K562 treated with DMSO at 1 percent for 48 hours (cell line): ENCODE results near the gene UBE2QL1. TPM values are rescaled to one million over a fixed set of nuclear protein-coding genes. Genes with fewer than 3 reads are reported as not detected.

Source experiments
- total RNA-seq: library from RNA; unstranded; fragments of 300-600 nt; gene quantifications from 2 replicates; pipeline ENCODE4 v1.2.3, GENCODE V29; 2022; ENCODE audit warnings: low replicate concordance; ENCODE audit errors: extremely low read depth

The UBE2QL1 gene, protein sequence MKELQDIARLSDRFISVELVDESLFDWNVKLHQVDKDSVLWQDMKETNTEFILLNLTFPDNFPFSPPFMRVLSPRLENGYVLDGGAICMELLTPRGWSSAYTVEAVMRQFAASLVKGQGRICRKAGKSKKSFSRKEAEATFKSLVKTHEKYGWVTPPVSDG
- total RNA-seq, result not detected in 2 replicates

DNA sequence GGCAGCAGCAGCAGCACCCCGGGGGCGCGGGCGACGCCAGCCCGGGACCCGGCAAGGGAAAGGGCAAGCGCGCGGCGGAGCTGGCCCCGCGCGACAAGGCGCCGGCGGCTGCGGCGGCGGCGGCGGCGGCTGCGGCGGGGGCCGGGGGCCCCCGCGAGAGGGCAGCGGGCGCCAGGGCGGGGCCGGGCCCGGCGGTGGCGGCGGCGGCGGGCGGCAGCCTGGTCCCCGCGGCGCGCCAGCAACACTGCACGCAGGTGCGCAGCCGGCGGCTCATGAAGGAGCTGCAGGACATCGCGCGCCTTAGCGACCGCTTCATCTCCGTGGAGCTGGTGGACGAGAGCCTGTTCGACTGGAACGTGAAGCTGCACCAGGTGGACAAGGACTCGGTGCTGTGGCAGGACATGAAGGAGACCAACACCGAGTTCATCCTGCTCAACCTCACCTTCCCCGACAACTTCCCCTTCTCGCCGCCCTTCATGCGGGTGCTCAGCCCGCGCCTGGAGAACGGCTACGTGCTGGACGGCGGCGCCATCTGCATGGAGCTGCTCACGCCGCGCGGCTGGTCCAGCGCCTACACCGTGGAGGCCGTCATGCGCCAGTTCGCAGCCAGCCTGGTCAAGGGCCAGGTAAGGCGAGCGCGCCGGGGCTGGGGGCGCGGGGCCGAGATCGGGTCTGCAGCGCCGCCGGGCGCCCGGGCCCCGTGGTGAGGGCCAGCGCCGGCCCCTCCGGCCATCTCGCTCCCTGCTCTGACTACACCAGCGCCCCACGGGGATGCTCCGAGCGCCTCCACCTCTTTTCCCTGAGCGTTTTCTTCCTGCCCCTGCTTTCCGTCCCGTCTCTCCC is at the start of gene UBE2QL1:
TSS of gene UBE2QL1 (plus strand) at position 238 of the 843 bp plus-strand sequence. CDS start at position 273, 35 bp downstream.

Other genes starting within 250 kb of the UBE2QL1 start
- not detected in 2 replicates for gene MED10, start 70.3 kb upstream of the UBE2QL1 start, total RNA-seq
- gene NSUN2, start 184.2 kb downstream of the UBE2QL1 start, total RNA-seq, result not detected in 2 replicates
- not detected in 2 replicates for gene SRD5A1, start 184.6 kb downstream of the UBE2QL1 start, total RNA-seq